ENCODE measurements around the gene DOCK3. TPM values are rescaled to one million over a fixed set of nuclear protein-coding genes. Genes with fewer than 3 reads are reported as not detected.

DOCK3 gene
- total and polyA plus RNA-seq, 3 donors from 2014 or later: 8.4 to 11.7 (median 11.2) TPM

GRCh38 chr3:50848308-50848707, 173.6 kb downstream of the DOCK3 start:
- intact Hi-C loops (cut with DNase I; ENCODE audit: low total_unique reads): no loop called here
- no peaks in the 10 kb centered on the region for H3K27me3 ChIP-seq
- H3K4me3 ChIP-seq: no peak overlapping the region
- no peaks in the 10 kb centered on the region for H3K36me3 ChIP-seq (ENCODE audit: low read depth, missing control alignments)
- WGBS, 2 donors: 98 to 99% methylated on average over 5 of the region's 5 CpGs
- no peak for DNase-seq
- no peaks in the 10 kb centered on the region for H3K4me1 ChIP-seq
- TF ChIP-seq, protein P1, sequence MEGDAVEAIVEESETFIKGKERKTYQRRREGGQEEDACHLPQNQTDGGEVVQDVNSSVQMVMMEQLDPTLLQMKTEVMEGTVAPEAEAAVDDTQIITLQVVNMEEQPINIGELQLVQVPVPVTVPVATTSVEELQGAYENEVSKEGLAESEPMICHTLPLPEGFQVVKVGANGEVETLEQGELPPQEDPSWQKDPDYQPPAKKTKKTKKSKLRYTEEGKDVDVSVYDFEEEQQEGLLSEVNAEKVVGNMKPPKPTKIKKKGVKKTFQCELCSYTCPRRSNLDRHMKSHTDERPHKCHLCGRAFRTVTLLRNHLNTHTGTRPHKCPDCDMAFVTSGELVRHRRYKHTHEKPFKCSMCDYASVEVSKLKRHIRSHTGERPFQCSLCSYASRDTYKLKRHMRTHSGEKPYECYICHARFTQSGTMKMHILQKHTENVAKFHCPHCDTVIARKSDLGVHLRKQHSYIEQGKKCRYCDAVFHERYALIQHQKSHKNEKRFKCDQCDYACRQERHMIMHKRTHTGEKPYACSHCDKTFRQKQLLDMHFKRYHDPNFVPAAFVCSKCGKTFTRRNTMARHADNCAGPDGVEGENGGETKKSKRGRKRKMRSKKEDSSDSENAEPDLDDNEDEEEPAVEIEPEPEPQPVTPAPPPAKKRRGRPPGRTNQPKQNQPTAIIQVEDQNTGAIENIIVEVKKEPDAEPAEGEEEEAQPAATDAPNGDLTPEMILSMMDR (IDR thresholded peaks at IDR 0.05): no peak
- TF ChIP-seq POLR2A (IDR thresholded peaks at IDR 0.05): no peak
- H3K9me3 ChIP-seq: no peaks in the 10 kb centered on the region
- H3K27ac ChIP-seq: no peak overlapping the region

GRCh38 chr3:50850639-50851511, 176.1 kb downstream of the DOCK3 start:
- no peaks in the 10 kb centered on the region for H3K36me3 ChIP-seq (ENCODE audit: low read depth, missing control alignments)
- intact Hi-C loops (cut with DNase I; ENCODE audit: low total_unique reads): no loop called here
- DNase-seq: no peak
- TF ChIP-seq, protein P1 (IDR thresholded peaks at IDR 0.05): no peak
- no peak for TF ChIP-seq POLR2A (IDR thresholded peaks at IDR 0.05)
- H3K9me3 ChIP-seq: no peaks in the 10 kb centered on the region
- no peaks in the 10 kb centered on the region for H3K4me1 ChIP-seq
- no peak overlapping the region for H3K27ac ChIP-seq
- H3K27me3 ChIP-seq: no peaks in the 10 kb centered on the region
- H3K4me3 ChIP-seq: no peak overlapping the region
- 98 to 100% methylated on average over 2 to 3 of the region's 3 CpGs for WGBS, 2 donors

- Histone ChIP-seq H3K9me3 (no peaks in the 10 kb centered on the region), H3K36me3 (ENCODE audit: low read depth, missing control alignments) (no peaks in the 10 kb centered on the region), H3K4me1 (no peaks in the 10 kb centered on the region), H3K4me3 (no peak overlapping the region), H3K27ac (no peak overlapping the region), H3K27me3 (no peaks in the 10 kb centered on the region)
- intact Hi-C loops (cut with DNase I; ENCODE audit: low total_unique reads): no loop called here
- TF ChIP-seq, protein P1 (IDR thresholded peaks at IDR 0.05): no peak
- TF ChIP-seq POLR2A (IDR thresholded peaks at IDR 0.05): no peak
- DNase-seq: no peak
- WGBS, 2 donors: 75 to 84% methylated on average over 4 of the region's 4 CpGs
These were observed 179.2 kb downstream of the DOCK3 start for GRCh38 chr3:50853936-50854335.

- Histone ChIP-seq H3K36me3 (ENCODE audit: low read depth, missing control alignments) (no peaks in the 10 kb centered on the region), H3K27ac (no peak overlapping the region), H3K27me3 (no peaks in the 10 kb centered on the region), H3K4me3 (no peak overlapping the region), H3K9me3 (no peaks in the 10 kb centered on the region), H3K4me1 (no peaks in the 10 kb centered on the region)
- intact Hi-C loops (cut with DNase I; ENCODE audit: low total_unique reads): no loop called here
- DNase-seq: no peak
- WGBS, 2 donors: 89 to 91% methylated on average over 3 of the region's 3 CpGs
- no peak for TF ChIP-seq POLR2A (IDR thresholded peaks at IDR 0.05)
- TF ChIP-seq, protein P1 (IDR thresholded peaks at IDR 0.05): no peak
These were observed 187.5 kb downstream of the DOCK3 start for GRCh38 chr3:50862221-50862620.
